ENCODE results near the gene TTLL11. TPM values are rescaled to one million over a fixed set of nuclear protein-coding genes. Genes with fewer than 3 reads are reported as not detected.

Gene TTLL11
- total RNA-seq, 2 experiments from 2014 or later, result 3.3 to 6.9 TPM

GRCh38 chr9:122099271-122099869 lies 6.3 kb upstream of the TTLL11 start:
- TF ChIP-seq CTCF (conservative IDR thresholded peaks at IDR 0.05; ENCODE audit: low read length) (peak; percentile 88), EZH2phosphoT487 (IDR thresholded peaks at IDR 0.05; ENCODE audit: borderline replicate concordance, low read depth, low read length) (no peak)
- no TSS peak for BruUV-seq (replicated peaks)
- intact Hi-C loops (cut with micrococcal nuclease; ENCODE audit: unreplicated experiment), result loop anchor here (1.0 to 5.0 kb wide), 3 partner anchors 24 to 552 kb away; no protein-coding TSS in a partner anchor
- Histone ChIP-seq H3K79me2 (ENCODE audit: insufficient read depth, low read depth, low read length) (no peaks in the 10 kb centered on the region), H3K4me2 (ENCODE audit: low read length) (no peak overlapping the region), H2AFZ (ENCODE audit: low read length) (no peak overlapping the region), H3K9me2 (ENCODE audit: insufficient read depth, low read length) (no peaks in the 10 kb centered on the region), H3K4me3 (ENCODE audit: low read depth, low read length, poor library complexity, severe bottlenecking) (no peak overlapping the region), H3K36me3 (ENCODE audit: insufficient read depth, low read length) (no peaks in the 10 kb centered on the region), H4K20me1 (ENCODE audit: insufficient read depth, low read length) (no peaks in the 10 kb centered on the region), H3K27ac (ENCODE audit: low read depth, low read length, poor library complexity, severe bottlenecking) (no peak overlapping the region), H3K9me3 (ENCODE audit: low read length) (peaks cover 5% of the 10 kb centered on the region), H3K4me1 (ENCODE audit: insufficient read depth, low read length, poor library complexity, severe bottlenecking) (no peaks in the 10 kb centered on the region)
- ChIA-PET CTCF (ENCODE audit: unreplicated experiment) (interaction anchor here (0.5 to 2.1 kb wide), 9 partner anchors 9 to 1894 kb away, joined by 3 to 10 read pairs (median 4); no protein-coding TSS in a partner anchor), POLR2A (interaction anchor here (0.5 to 1.1 kb wide), 2 partner anchors 17 to 250 kb away, joined by 3 read pairs; no protein-coding TSS in a partner anchor)
- DNase-seq (ENCODE audit: low spot score), result peak; percentile 84

GRCh38 chr9:122097679-122098315 lies 4.7 kb upstream of the TTLL11 start:
- no peak overlapping the region for H3K4me3 ChIP-seq (ENCODE audit: low read depth, low read length, poor library complexity, severe bottlenecking)
- H4K20me1 ChIP-seq (ENCODE audit: insufficient read depth, low read length), result no peaks in the 10 kb centered on the region
- no peak overlapping the region for H3K4me2 ChIP-seq (ENCODE audit: low read length)
- no peak for TF ChIP-seq CTCF (conservative IDR thresholded peaks at IDR 0.05; ENCODE audit: low read length)
- H3K27ac ChIP-seq (ENCODE audit: low read depth, low read length, poor library complexity, severe bottlenecking), result no peak overlapping the region
- ChIA-PET CTCF (ENCODE audit: unreplicated experiment) (interaction anchor here (1.5 kb wide), 1 partner anchor 253 kb away, joined by 4 read pairs; no protein-coding TSS in a partner anchor), POLR2A (no interaction called here)
- no peak for DNase-seq (ENCODE audit: low spot score)
- H3K9me3 ChIP-seq (ENCODE audit: low read length), result no peaks in the 10 kb centered on the region
- BruUV-seq (replicated peaks), result no TSS peak
- no peaks in the 10 kb centered on the region for H3K79me2 ChIP-seq (ENCODE audit: insufficient read depth, low read depth, low read length)
- no peak overlapping the region for H2AFZ ChIP-seq (ENCODE audit: low read length)
- no peaks in the 10 kb centered on the region for H3K36me3 ChIP-seq (ENCODE audit: insufficient read depth, low read length)
- H3K9me2 ChIP-seq (ENCODE audit: insufficient read depth, low read length), result no peaks in the 10 kb centered on the region
- intact Hi-C loops (cut with micrococcal nuclease; ENCODE audit: unreplicated experiment), result loop anchor here (5.0 kb wide), 1 partner anchor 550 kb away; no protein-coding TSS in a partner anchor
- peaks cover 4% of the 10 kb centered on the region for H3K4me1 ChIP-seq (ENCODE audit: insufficient read depth, low read length, poor library complexity, severe bottlenecking)
